Left kidney (tissue), 2 donors: Measurements from ENCODE around the gene NUP62. TPM values are rescaled to one million over a fixed set of nuclear protein-coding genes. Genes with fewer than 3 reads are reported as not detected.
A peak's percentile ranks its signal among the peaks of the same experiment; 100 is the strongest.
"Not testable (repeated sequence)": the region's sequence is repeated elsewhere in the genome, so short reads cannot be mapped to it uniquely, and the experiment has no call there.

Source experiments
- DNase-seq: peaks from one replicate; pipeline ENCODE4 v3.0.0-alpha.2; 2013
- polyA plus RNA-seq: library from polyadenylated mRNA; unstranded; fragments of 120-200 nt; gene quantifications from one replicate; pipeline ENCODE4 v1.2.1, GENCODE V29; 2013; ENCODE audit not compliant: insufficient read length

Gene NUP62
- polyA plus RNA-seq, 1 donor, result 61.9 TPM

GRCh38 chr19:49953416-49953815, 24.1 kb upstream of the NUP62 start:
- DNase-seq, result no peak

- DNase-seq, result no peak
Observed at GRCh38 chr19:49952906-49953305, 23.6 kb upstream of the NUP62 start.

- DNase-seq, result no peak
Observed at GRCh38 chr19:49952479-49952836, 23.2 kb upstream of the NUP62 start.

DNA sequence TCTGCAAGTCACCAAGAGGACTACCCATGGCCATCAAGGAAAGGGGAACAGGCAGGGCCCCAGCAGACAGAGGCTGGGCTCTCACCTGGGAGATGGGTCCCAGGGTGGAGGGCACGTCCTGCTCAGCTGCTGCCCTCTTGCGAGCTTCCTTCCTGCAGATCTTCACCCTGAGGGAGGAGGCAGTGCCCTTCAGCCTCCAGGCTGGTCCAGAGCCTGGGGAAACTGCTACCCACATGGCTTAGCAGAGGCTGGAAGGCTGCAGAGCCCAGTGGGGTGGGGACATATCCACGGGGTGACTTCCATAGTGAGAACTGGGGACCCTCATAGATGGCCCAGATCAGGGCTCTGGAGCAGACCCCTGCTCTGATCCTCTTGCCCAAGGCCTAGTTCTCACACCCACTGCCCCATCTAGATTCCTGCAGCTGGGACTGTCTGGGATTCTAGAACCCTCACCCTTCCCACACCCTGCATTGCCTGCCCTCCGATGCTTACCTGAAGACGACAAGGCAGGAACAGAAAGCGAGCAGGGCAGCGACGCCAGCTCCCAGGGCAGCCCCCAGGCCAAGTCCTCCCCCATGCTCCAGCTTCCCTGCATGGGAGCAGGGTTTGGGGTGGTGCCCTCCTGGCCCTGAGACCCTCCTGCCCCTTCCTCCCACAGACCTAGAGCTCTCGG, 22.6 kb upstream of the NUP62 start:
- no peak for DNase-seq

- DNase-seq, result no peak
Observed at GRCh38 chr19:49950956-49951526, 21.7 kb upstream of the NUP62 start.

GRCh38 chr19:49950590-49950948, 21.3 kb upstream of the NUP62 start:
- DNase-seq, result no peak

- DNase-seq, result peak; percentile 46
Observed at GRCh38 chr19:49949742-49950589, 20.7 kb upstream of the NUP62 start.

DNA sequence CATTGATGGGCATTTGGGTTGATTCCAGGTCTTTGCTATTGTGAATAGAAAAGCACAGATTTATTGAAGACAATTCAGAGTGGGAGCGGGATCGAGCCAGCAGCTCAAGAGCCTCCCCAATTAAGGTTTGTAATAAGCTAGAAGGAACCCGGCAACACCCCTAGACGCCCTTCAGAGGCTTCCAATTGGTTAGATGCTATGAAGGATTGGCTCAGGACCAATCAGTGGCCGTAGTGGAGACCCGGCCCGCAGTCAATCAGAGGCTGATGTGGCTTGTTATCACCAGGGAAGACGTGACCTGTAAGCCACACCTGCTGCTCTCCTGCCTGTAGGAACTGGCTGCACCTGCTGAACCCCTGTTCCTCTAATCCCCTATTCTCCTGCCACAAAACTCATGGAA, 17.1 kb upstream of the NUP62 start:
- no peak for DNase-seq

GRCh38 chr19:49944567-49944966, 15.3 kb upstream of the NUP62 start:
- not testable (repeated sequence) for DNase-seq

GRCh38 chr19:49940482-49940791, 11.1 kb upstream of the NUP62 start:
- DNase-seq, result no peak

GRCh38 chr19:49939721-49940481, 10.6 kb upstream of the NUP62 start:
- no peak for DNase-seq

GRCh38 chr19:49938662-49939061, 9.4 kb upstream of the NUP62 start:
- DNase-seq, result no peak

DNA sequence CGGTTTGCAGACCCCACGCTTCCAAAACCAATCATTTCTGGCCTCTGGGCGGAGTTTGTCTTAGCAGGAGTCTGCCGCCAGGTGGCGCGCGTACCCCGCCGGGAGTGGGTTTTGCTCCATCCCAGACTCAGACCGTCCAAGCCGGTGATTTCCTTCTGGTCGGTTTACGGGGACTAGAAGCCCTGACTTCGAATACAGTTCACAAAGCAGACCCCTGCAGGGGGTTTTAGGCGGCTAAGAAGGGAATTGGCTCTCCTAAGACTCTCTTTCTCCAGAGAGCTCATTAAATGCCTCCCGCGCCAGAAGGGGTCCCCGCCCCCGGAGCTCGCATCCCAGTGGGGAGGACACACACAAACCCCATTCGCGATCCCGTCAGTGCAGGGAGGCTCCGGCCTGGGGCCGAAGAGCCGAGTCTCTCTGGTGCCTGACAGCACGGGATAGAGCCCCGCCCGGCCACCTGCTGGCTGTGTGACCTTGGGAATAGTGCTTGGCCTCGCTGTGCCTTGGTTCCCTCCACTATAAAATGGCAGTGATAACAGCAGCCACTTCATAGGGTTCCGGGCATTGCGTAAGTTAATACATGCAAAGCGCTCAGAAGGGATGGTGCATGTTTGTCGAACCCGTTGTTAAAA, 8.6 kb upstream of the NUP62 start:
- DNase-seq, result peak; percentile 76

DNA sequence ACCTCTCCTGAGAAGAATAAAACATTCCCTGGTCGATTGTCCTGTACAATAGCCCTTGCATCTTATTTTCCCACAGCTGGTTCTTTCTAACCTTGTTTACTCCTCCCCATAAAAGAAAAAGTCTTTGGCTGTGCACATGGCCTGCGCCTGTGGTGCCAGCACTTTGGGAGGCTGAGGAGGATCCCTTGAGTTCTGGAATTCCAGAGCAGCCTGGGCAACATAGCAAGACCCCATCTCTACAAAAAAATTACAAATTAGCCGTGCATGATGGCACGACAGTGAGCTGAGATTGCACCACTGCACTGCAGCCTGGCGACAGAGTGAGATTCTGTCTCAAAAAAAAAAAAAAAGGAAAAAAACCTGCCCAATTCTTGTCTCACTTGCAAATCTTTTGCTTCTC, 7.2 kb upstream of the NUP62 start:
- no peak for DNase-seq

DNA sequence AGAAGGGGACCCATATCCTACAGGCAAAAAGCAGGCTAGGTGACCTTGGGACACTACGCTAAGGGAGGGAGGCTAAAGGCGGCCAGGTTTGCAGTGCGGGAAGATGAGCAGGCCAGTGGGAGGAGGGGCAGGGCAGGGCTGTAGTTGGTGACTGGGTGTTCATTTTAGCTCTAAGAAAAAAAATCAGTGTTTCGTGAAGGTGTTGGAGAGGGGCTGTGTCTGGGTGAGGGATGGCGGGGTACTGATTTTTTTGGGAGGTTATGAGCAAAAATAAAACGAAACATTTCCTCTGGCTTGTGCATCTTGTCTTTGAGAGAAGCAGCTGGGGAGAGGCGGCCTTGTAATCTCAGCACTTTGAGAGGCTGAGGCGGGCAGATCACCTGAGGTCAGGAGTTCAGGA, 4.3 kb upstream of the NUP62 start:
- no peak for DNase-seq

DNA sequence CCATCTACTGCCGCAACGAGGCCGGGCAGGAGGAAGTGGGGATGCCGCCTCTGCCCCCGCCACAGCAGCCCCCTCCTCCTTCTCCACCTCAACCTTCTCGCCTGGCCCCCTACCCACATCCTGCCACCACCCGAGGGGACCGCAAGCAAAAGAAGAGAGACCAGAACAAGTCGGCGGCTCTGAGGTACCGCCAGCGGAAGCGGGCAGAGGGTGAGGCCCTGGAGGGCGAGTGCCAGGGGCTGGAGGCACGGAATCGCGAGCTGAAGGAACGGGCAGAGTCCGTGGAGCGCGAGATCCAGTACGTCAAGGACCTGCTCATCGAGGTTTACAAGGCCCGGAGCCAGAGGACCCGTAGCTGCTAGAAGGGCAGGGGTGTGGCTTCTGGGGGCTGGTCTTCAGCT, 3.4 kb upstream of the NUP62 start:
- no peak for DNase-seq

- no peak for DNase-seq
Observed at GRCh38 chr19:49932041-49932451, 2.7 kb upstream of the NUP62 start.

- no peak for DNase-seq
Observed at GRCh38 chr19:49931293-49932040, 2.2 kb upstream of the NUP62 start.

GRCh38 chr19:49930483-49931011, 1.2 kb upstream of the NUP62 start:
- DNase-seq, result no peak

DNA sequence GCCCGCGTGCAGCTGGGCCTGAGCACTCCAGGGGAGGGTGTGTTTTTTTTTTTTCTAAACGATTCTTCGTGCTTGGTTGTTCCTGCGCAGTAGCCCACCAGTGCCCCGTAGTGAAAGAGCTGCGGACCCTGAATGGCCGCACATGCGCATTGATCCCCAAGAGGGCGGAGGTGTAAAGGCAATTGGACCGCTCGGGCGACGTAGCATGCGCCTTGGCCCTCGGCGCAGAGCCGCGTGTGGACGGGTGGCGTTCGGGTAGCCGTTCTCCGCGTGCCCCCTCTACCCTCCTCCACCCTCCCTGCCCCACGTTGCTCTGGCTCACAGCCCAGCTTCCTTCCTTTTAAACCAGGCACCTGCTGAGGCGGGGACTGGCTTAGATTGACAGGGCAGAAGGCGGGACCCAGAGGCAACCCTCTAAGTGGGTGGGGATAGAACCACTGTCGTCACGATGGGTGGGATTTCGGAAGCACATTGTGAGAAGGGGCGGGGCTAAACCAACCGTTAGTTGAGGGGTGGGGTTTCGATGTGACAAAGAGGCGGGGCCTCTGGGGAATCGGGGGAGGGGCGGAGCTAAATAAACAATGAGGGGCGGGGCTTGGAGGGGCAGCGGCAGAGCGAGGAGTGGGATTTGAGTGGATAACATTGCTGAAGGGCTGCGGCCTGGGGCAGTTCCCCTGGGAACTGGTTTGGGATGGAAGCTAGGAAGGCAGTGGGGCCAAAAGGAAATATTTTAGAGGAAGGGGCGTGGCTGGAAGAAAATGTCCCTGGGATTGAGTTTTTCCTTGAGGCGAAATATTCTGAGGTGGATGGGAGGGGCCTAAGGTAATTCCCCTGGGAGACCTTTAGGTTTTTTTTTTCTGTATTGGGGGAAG, 543 bp upstream of the NUP62 start:
- DNase-seq, result peak; percentile 91
